H1 (cell line): Measurements from ENCODE around the gene INPP4A. TPM values are rescaled to one million over a fixed set of nuclear protein-coding genes. Genes with fewer than 3 reads are reported as not detected.

Experiments
- CTCF ChIA-PET: fragments of 300-600 bp; sonication (Branson Sonifier 250); formaldehyde crosslinking; loops from one replicate; lab custom pipeline; 2021; ENCODE audit not compliant: partially characterized antibody; lab: Charles Lee
- POLR2A ChIA-PET: fragments of 300-600 bp; sonication (Branson Sonifier 250); formaldehyde crosslinking; loops from one replicate; lab custom pipeline; 2021; ENCODE audit warnings: inconsistent platforms; ENCODE audit not compliant: partially characterized antibody; lab: Charles Lee
- DNase-seq, 2 experiments: peaks; one replicate each; pipeline versions ENCODE4 v3.0.0 to v3.0.0-alpha.2; 2010 to 2022; ENCODE audit warnings: low spot score in 2 of 2, low read depth in 1 of 2, mixed read lengths in 1 of 2
- FAIRE-seq: peaks from 2 replicates; lab custom pipeline; 2011; peaks lifted over from hg19 to GRCh38; lab: Jason Lieb, UNC
- H2AFZ ChIP-seq: 2 replicates; pipeline ENCODE4 v1.8.1; 2012; ENCODE audit warnings: low read length, inconsistent platforms
- H2AK5ac ChIP-seq: 2 replicates; pipeline ENCODE4 v1.6.1; 2013; ENCODE audit warnings: low read depth, low read length
- H2BK120ac ChIP-seq: replicated peaks from 2 replicates; pipeline ENCODE3; 2013; ENCODE audit warnings: low read depth, low read length, inconsistent platforms
- H2BK12ac ChIP-seq: 2 replicates; pipeline ENCODE4 v1.6.1; 2013; ENCODE audit warnings: low read depth, low read length
- H2BK15ac ChIP-seq: 2 replicates; pipeline ENCODE4 v1.6.1; 2013; ENCODE audit warnings: low read length
- H2BK20ac ChIP-seq: 2 replicates; pipeline ENCODE4 v1.6.1; 2013; ENCODE audit warnings: low read length
- H2BK5ac ChIP-seq: 2 replicates; pipeline ENCODE4 v1.6.1; 2013; ENCODE audit warnings: low read depth, low read length
- H3K14ac ChIP-seq: 2 replicates; pipeline ENCODE4 v1.6.1; 2013; ENCODE audit warnings: inconsistent platforms; ENCODE audit not compliant: insufficient read length
- H3K18ac ChIP-seq: 2 replicates; pipeline ENCODE4 v1.6.1; 2013; ENCODE audit warnings: low read length; ENCODE audit errors: extremely low read depth
- H3K23ac ChIP-seq: 2 replicates; pipeline ENCODE4 v1.6.1; 2013; ENCODE audit warnings: inconsistent platforms; ENCODE audit not compliant: insufficient read length
- H3K23me2 ChIP-seq: 2 replicates; pipeline ENCODE4 v1.6.1; 2013; ENCODE audit warnings: low read depth, low read length
- H3K27ac ChIP-seq: 2 replicates; pipeline ENCODE4 v1.6.1; 2011; ENCODE audit warnings: low read depth, low read length, inconsistent platforms
- H3K27me3 ChIP-seq, 4 experiments: replicated peaks in 1 of 4; 1 replicate in 1 of 4; 2 replicates in 3 of 4; pipeline versions ENCODE4 v1.6.1 to v1.8.1; 2011 to 2013; ENCODE audit warnings: low read length in 3 of 4, mild to moderate bottlenecking in 3 of 4, inconsistent platforms in 2 of 4, mixed read lengths in 2 of 4, moderate library complexity in 1 of 4; ENCODE audit not compliant: control insufficient read depth in 3 of 4, insufficient read depth in 3 of 4; ENCODE audit errors: extremely low read depth in 1 of 4
- H3K36me3 ChIP-seq, 4 experiments: 2 replicates each; pipeline versions ENCODE4 v1.6.1 to v1.8.1; 2011 to 2013; ENCODE audit warnings: mild to moderate bottlenecking in 4 of 4, low read length in 3 of 4, moderate library complexity in 2 of 4, control low read depth in 1 of 4, inconsistent platforms in 1 of 4; ENCODE audit not compliant: insufficient read depth in 4 of 4, control insufficient read depth in 2 of 4
- H3K4ac ChIP-seq: replicated peaks from 2 replicates; pipeline ENCODE3; 2013; ENCODE audit warnings: low read length, low read depth, mixed read lengths, inconsistent platforms; ENCODE audit not compliant: insufficient read length
- H3K4me1 ChIP-seq, 4 experiments: replicated peaks in 1 of 4; 1 replicate in 1 of 4; 2 replicates in 3 of 4; pipeline versions ENCODE4 v1.6.1 to v1.8.1; 2011 to 2013; ENCODE audit warnings: low read length in 3 of 4, inconsistent platforms in 2 of 4, mixed read lengths in 1 of 4; ENCODE audit not compliant: insufficient read depth in 4 of 4, control insufficient read depth in 3 of 4
- H3K4me2 ChIP-seq, 2 experiments: 2 replicates each; pipeline versions ENCODE4 v1.6.1 to v1.8.1; 2011 to 2013; ENCODE audit warnings: low read depth in 2 of 2, low read length in 2 of 2, control low read depth in 1 of 2, inconsistent platforms in 1 of 2, mild to moderate bottlenecking in 1 of 2; ENCODE audit not compliant: insufficient read depth in 1 of 2
- H3K4me3 ChIP-seq, 4 experiments: fragments of 200-600, 300-600 bp in 1 of 4; sonication (generic), shearing (Covaris generic), sonication (Bioruptor Twin) in 1 of 4; 2 replicates each; pipeline versions ENCODE4 v1.5.1 to v1.8.1; 2011 to 2016; ENCODE audit warnings: low read length in 4 of 4, low read depth in 3 of 4, control low read depth in 2 of 4, inconsistent platforms in 2 of 4, mild to moderate bottlenecking in 2 of 4, mixed read lengths in 1 of 4, moderate library complexity in 1 of 4; ENCODE audit not compliant: insufficient read depth in 2 of 4; ENCODE audit errors: extremely low read depth in 1 of 4
- H3K56ac ChIP-seq: replicated peaks from 2 replicates; pipeline ENCODE3; 2013; ENCODE audit warnings: low read depth, mild to moderate bottlenecking, mixed read lengths, low read length, inconsistent platforms; ENCODE audit not compliant: insufficient read length
- H3K79me1 ChIP-seq: 2 replicates; pipeline ENCODE4 v1.6.1; 2013; ENCODE audit warnings: low read depth, low read length, control low read depth
- H3K79me2 ChIP-seq, 2 experiments: 2 replicates each; pipeline versions ENCODE4 v1.6.1 to v1.8.1; 2012 to 2013; ENCODE audit warnings: low read length in 2 of 2, mild to moderate bottlenecking in 2 of 2, inconsistent platforms in 1 of 2; ENCODE audit not compliant: insufficient read depth in 2 of 2, control insufficient read depth in 1 of 2
- H3K9ac ChIP-seq, 4 experiments: replicated peaks in 1 of 4; 1 replicate in 1 of 4; 2 replicates in 3 of 4; pipeline versions ENCODE4 v1.6.1 to v1.8.1; 2011 to 2013; ENCODE audit warnings: low read depth in 3 of 4, low read length in 3 of 4, control low read depth in 2 of 4, mild to moderate bottlenecking in 2 of 4, moderate library complexity in 2 of 4, inconsistent platforms in 1 of 4; ENCODE audit errors: extremely low read depth in 1 of 4
- H3K9me3 ChIP-seq, 2 experiments: 2 replicates each; pipeline versions ENCODE4 v1.6.1 to v1.8.1; 2012 to 2013; ENCODE audit warnings: mild to moderate bottlenecking in 2 of 2, moderate library complexity in 2 of 2, control low read depth in 1 of 2, inconsistent platforms in 1 of 2, low read depth in 1 of 2, low read length in 1 of 2, mixed read lengths in 1 of 2; ENCODE audit not compliant: insufficient read depth in 2 of 2
- H4K20me1 ChIP-seq, 2 experiments: replicated peaks in 1 of 2; 2 replicates each; pipeline versions ENCODE3 to v1.8.1; 2011 to 2013; ENCODE audit warnings: inconsistent platforms in 2 of 2, low read length in 2 of 2, mild to moderate bottlenecking in 1 of 2; ENCODE audit not compliant: insufficient read depth in 2 of 2, control insufficient read depth in 1 of 2
- H4K5ac ChIP-seq: 2 replicates; pipeline ENCODE4 v1.6.1; 2013; ENCODE audit warnings: low read length, low read depth, mixed read lengths, inconsistent platforms; ENCODE audit not compliant: insufficient read length
- H4K8ac ChIP-seq: 2 replicates; pipeline ENCODE4 v1.8.0; 2013; ENCODE audit warnings: mild to moderate bottlenecking, moderate library complexity, low read length, inconsistent platforms; ENCODE audit not compliant: insufficient read depth; ENCODE audit errors: extremely low read depth
- H4K91ac ChIP-seq: replicated peaks from 2 replicates; pipeline ENCODE3; 2013; ENCODE audit warnings: low read length, mixed read lengths, inconsistent platforms; ENCODE audit not compliant: insufficient read length
- EZH2 ChIP-seq: fragments of 200-600 bp; sonication (generic); IDR thresholded peaks from 2 replicates; pipeline ENCODE4 v1.7.1; 2012; ENCODE audit warnings: low read depth, mild to moderate bottlenecking, moderate library complexity, low read length, inconsistent platforms; ENCODE audit not compliant: severe bottlenecking
- WGBS, 2 experiments: shearing (Covaris generic) in 1 of 2; methylation state at CpG; one replicate each; pipeline versions ENCODE4 v1.1.6 to v1.1.7; 2013 to 2015; ENCODE audit warnings: low lambda C conversion rate in 2 of 2, mixed read lengths in 2 of 2, inconsistent platforms in 1 of 2, low coverage in 1 of 2, missing lambda C conversion rate in 1 of 2; ENCODE audit not compliant: insufficient replicate concordance in 2 of 2, insufficient coverage in 1 of 2, insufficient read length in 1 of 2; ENCODE audit errors: extremely low coverage in 1 of 2, missing lambda C conversion rate in 1 of 2; 5-methylcytosine and 5-hydroxymethylcytosine counted together
- polyA plus RNA-seq, 7 experiments: library from polyadenylated mRNA; depleted of rRNA in 3 of 7; stranded (reverse) in 5 of 7; unstranded in 2 of 7; fragments of >200 nt in 5 of 7; fragments of 200-250 nt in 2 of 7; gene quantifications; 1 replicate in 5 of 7; 2 replicates in 1 of 7; 4 replicates in 1 of 7; pipeline versions ENCODE4 v1.2.1 to v1.2.3, GENCODE V29; 2011 to 2013; ENCODE audit warnings: missing spikeins in 2 of 7, mixed read lengths in 2 of 7
- total RNA-seq: library from RNA; stranded (reverse); fragmentation: NEBNext Ultra II Directional; extraction: Animal tissue kit (Norgen Biotek cat#: 25700); gene quantifications from 2 replicates; pipeline ENCODE4 v1.2.1, GENCODE V29; 2021

Gene INPP4A
- total and polyA plus RNA-seq, 2 of the 8 experiments (the other 6 are each of a cell fraction or from before 2014, with no cell fraction given): 25.6 to 34.3 TPM

DNA sequence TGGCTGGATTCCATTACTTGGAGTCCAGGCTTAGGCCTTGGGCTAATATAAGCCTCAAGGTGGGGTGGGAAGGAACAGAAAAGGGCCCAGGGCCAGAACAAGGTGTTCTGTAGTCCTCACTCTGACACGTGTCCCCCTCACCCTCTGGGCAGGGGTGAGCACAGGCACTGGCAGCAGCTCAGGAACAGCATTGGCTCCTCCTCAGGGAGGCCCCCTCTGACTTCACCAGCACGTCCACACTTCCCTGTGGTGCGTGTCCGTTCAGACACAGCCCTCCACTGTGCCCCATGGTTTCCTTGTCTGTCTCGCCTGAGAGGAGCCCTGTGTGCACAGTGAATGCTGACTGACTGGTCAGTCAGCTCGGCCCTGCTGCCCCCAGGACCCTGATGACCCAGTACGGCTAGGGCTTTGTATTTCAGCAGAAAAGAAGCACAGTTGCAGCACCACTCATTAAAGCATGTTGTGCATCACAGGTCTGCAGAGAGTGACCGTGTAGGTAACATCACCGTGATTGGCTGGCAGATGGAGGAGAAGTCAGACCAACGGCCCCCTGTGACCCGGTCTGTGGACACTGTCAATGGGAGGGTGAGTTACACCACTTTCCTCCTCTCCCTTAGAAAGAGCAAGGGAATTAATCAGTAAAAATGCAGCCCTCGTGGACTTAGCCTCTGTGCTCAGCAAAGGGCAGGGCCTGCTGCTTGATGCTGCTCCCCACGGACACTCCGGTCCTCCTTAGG is 92.9 kb downstream of the INPP4A start:
- H3K18ac ChIP-seq: no peak overlapping the region
- H3K79me2 ChIP-seq: no peaks in the 10 kb centered on the region
- H3K79me1 ChIP-seq: no peaks in the 10 kb centered on the region
- no peaks in the 10 kb centered on the region for H3K4me1 ChIP-seq
- no peak overlapping the region for H2AK5ac ChIP-seq
- FAIRE-seq: no peak
- WGBS, 2 experiments: 92% methylated on average over 14 of the region's 14 CpGs; no CpG with 5 or more reads in 1 of the 2 experiments
- H3K23ac ChIP-seq: no peak overlapping the region
- H3K56ac ChIP-seq: no peak overlapping the region
- no peak overlapping the region for H2AFZ ChIP-seq
- H3K14ac ChIP-seq: no peak overlapping the region
- H3K27me3 ChIP-seq: no peaks in the 10 kb centered on the region
- H3K4me2 ChIP-seq: no peak overlapping the region
- H2BK120ac ChIP-seq: no peak overlapping the region
- no peak overlapping the region for H3K9ac ChIP-seq
- peaks cover 3 to 39% (median 25%) of the 10 kb centered on the region in 4 experiments for H3K36me3 ChIP-seq
- H2BK15ac ChIP-seq: no peak overlapping the region
- no peak overlapping the region for H4K91ac ChIP-seq
- H3K9me3 ChIP-seq: no peaks in the 10 kb centered on the region
- DNase-seq: no peak
- peaks cover 2% of the 10 kb centered on the region in 2 experiments for H4K20me1 ChIP-seq
- no peak overlapping the region for H3K4me3 ChIP-seq
- no peak overlapping the region; the same call in 1 of the 2 replicates for H2BK5ac ChIP-seq
- H3K4ac ChIP-seq: no peak overlapping the region
- ChIA-PET POLR2A (no interaction called here), CTCF (interaction anchor here (0.9 to 1.2 kb wide), 2 partner anchors 10 to 43 kb away, joined by 3 read pairs; no protein-coding TSS in a partner anchor)
- H2BK20ac ChIP-seq: no peak overlapping the region
- H2BK12ac ChIP-seq: no peak overlapping the region
- H4K8ac ChIP-seq: no peak overlapping the region
- no peak overlapping the region for H3K27ac ChIP-seq
- H4K5ac ChIP-seq: no peak overlapping the region
- H3K23me2 ChIP-seq: no peaks in the 10 kb centered on the region
- TF ChIP-seq EZH2: no peak
